Measurements from ENCODE around the gene C16orf46. TPM values are rescaled to one million over a fixed set of nuclear protein-coding genes. Genes with fewer than 3 reads are reported as not detected.

Gene C16orf46
- total and polyA plus RNA-seq, 2 of the 13 experiments (the other 11 are each of a cell fraction or from before 2014, with no cell fraction given) = 0.38 to 0.55 TPM

GRCh38 chr16:81095953-81096714, 19.1 kb upstream of the C16orf46 start, which contains the start of gene GCSH (continued):
- TF ChIP-seq ZNF160 (CRISPR knock-in tag; IDR thresholded peaks at IDR 0.05) (peak; percentile 61; the same call in 1 of the 2 replicates), MED13 (CRISPR knock-in tag; IDR thresholded peaks at IDR 0.05) (no peak), HNF4G (IDR thresholded peaks at IDR 0.05; ENCODE audit: borderline replicate concordance, low read depth, low read length) (no peak), HNF4G (CRISPR knock-in tag; IDR thresholded peaks at IDR 0.05; ENCODE audit: borderline replicate concordance, low read depth) (peak; percentile 52; the same call in 1 of the 2 replicates), FOXO1 (CRISPR knock-in tag; IDR thresholded peaks at IDR 0.05) (peak; percentile 40), ZNF468 (CRISPR knock-in tag; IDR thresholded peaks at IDR 0.05) (no peak; the same call in 1 of the 2 replicates), ZNF414 (CRISPR knock-in tag; IDR thresholded peaks at IDR 0.05) (peak; percentile 63), PCBP2 (optimal IDR thresholded peaks at IDR 0.05; ENCODE audit: low read depth, low read length, poor library complexity, severe bottlenecking) (no peak), ZBTB49 (CRISPR knock-in tag; IDR thresholded peaks at IDR 0.05; ENCODE audit: borderline replicate concordance) (no peak), MXD3 (CRISPR knock-in tag; IDR thresholded peaks at IDR 0.05) (peak; percentile 83; the same call in 1 of the 2 replicates), PHF21A (CRISPR knock-in tag; IDR thresholded peaks at IDR 0.05) (peak; percentile 75), ZNF501 (CRISPR knock-in tag; IDR thresholded peaks at IDR 0.05) (no peak), ZSCAN22 (CRISPR knock-in tag; IDR thresholded peaks at IDR 0.05) (peak; percentile 31; the same call in 1 of the 2 replicates), ZNF639 (CRISPR knock-in tag; conservative IDR thresholded peaks at IDR 0.05) (no peak; the same call in 1 of the 2 replicates), ZFP37 (CRISPR knock-in tag; IDR thresholded peaks at IDR 0.05; ENCODE audit: borderline replicate concordance) (no peak), MAFK (conservative IDR thresholded peaks at IDR 0.05 in 1 of 2, IDR thresholded peaks at IDR 0.05 in 1 of 2; ENCODE audit: low read length in 2 of 2) (no peak), BORCS8-MEF2B (CRISPR knock-in tag; IDR thresholded peaks at IDR 0.05) (0 out of 2 replicates have a peak, but pooled peaks have one; percentile 87), ZNF557 (CRISPR knock-in tag; IDR thresholded peaks at IDR 0.05) (no peak), ZNF432 (CRISPR knock-in tag; IDR thresholded peaks at IDR 0.05; ENCODE audit: borderline replicate concordance) (no peak), ZNF225 (CRISPR knock-in tag; IDR thresholded peaks at IDR 0.05) (peak; percentile 57; the same call in 1 of the 2 replicates), ZNF333 (CRISPR knock-in tag; IDR thresholded peaks at IDR 0.05; ENCODE audit: borderline replicate concordance) (no peak; the same call in 1 of the 2 replicates), ZFAT (CRISPR knock-in tag; conservative IDR thresholded peaks at IDR 0.05) (no peak), ZNF883 (CRISPR knock-in tag; IDR thresholded peaks at IDR 0.05; ENCODE audit: not compliant biosample characterization) (peak; percentile 70), TARDBP (CRISPR knock-in tag; IDR thresholded peaks at IDR 0.05) (peak; percentile 53), MATR3 (CRISPR knock-in tag; IDR thresholded peaks at IDR 0.05) (no peak), FOXK1 (CRISPR knock-in tag; IDR thresholded peaks at IDR 0.05; ENCODE audit: borderline replicate concordance, low read depth) (no peak)

Measured in HepG2 (cell line).